HG02763 (cell line): Measurements from ENCODE around the gene PRICKLE4.
"Not testable (repeated sequence)": the region's sequence is repeated elsewhere in the genome, so short reads cannot be mapped to it uniquely, and the experiment has no call there.

Experiments
- ATAC-seq: cut with Tn5 transposase; IDR thresholded peaks from one replicate; pipeline ENCODE4 v1.9.1; 2021; ENCODE audit warnings: mild to moderate bottlenecking, moderate library complexity; ENCODE audit not compliant: unreplicated experiment

The PRICKLE4 gene

DNA sequence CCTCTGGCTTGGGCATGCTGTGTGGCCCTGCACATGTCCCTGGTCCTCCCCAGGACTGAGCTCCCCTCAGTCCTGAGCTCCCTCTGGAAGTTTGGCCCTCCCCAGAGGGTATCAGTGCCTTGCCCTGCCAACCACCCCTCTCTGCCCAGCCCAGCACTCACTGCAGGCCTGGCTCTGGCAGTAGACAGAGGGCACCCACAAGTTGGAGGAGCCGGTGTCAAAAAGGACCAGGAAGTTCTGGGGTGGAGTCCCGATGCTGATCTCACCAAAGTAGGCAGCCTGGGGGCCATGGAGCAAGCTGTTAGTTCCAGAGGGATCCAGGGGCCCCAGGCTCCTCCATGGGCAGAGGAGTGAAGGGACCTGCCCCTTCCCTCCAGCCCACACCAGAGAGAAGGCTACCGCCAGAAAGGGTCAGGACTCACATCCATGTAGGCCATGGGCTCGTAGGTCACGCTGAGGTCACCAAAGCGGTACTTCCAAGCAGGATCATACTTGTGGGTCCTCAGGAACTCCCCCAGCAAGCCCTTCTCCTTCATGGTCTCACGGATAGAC is 36.3 kb upstream of the PRICKLE4 start:
- ATAC-seq = no peak

DNA sequence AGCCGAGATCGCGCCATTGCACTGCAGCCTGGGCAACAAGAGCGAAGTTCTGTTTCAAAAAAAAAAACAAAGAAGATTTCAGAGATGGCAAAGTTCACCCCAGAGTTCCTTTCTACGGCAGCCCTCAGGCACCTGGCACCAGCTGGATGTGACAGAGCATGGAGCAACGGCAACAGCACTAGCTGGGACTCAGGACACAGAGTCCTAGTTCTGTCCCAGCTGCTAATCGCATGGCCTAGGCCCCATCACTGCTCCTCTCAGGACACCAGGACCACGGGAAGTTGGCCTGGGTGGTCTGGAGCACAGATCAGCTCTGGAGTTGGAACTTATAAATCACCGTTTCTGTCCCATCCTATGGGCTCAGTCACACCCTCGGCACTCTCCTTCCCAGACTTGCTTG is 34.5 kb upstream of the PRICKLE4 start:
- no peak for ATAC-seq

DNA sequence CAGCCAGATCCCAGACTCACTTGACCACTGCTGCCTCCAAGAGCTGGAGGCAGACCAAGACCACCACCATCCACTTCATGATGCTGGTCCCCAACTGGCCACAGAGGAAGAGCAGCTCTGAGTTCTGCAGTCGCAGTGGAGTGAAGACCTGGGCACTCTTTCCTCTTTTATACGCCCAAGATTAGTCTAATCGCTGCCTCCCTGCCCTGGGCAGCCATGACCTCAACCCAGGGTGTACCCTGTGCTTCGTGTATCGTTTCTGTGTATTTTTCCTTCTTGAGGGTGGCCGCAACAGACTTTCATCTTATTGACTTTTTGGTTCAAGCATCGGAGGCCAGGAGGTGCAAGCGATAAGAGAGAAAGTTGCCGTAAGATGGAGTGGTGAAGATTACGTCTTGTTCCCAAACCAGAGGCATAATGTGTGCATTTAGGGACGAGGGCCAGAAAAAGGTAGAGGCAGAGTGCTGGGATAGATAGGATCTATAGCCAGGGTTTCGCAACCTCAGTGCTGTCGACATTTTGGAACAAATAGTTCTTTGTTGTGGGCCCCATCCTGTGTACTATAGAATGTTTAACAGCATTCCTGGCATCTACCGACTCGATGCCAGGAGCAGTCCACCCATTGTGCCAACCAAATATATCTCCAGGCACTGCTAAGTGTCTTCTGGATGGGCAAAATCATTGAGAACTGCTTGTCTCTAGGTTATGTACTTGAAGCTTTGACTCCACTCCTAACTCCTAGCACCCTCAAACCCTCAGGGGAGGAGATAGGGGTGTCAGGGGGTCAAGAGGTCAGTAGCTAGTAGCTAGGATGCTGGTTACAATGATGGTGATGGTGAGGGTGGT is 33.1 kb upstream of the PRICKLE4 start, which contains the start of gene PGC:
TSS of gene PGC (minus strand) at position 142 of the 846 bp plus-strand sequence. CDS start at position 79, 63 bp downstream.
- no peak for ATAC-seq

DNA sequence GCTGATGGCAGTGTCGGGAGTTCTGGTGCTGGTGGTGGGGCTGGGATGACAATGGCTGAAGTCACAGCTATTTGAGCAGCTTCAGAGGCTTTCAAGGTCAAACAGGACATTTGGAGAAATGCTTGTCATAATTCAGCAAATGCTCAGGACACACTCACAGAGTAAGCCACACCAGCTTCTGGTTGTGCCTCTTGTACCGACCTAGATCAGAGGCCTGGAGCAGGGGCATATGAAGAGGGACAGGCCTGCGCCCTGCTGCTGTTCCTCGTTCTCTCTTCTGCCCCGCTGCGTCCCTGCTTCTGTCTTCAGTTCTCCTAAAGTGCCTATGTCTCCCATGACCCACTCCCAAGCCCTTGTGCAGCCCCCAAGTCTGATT is 32.5 kb upstream of the PRICKLE4 start:
- no peak for ATAC-seq

DNA sequence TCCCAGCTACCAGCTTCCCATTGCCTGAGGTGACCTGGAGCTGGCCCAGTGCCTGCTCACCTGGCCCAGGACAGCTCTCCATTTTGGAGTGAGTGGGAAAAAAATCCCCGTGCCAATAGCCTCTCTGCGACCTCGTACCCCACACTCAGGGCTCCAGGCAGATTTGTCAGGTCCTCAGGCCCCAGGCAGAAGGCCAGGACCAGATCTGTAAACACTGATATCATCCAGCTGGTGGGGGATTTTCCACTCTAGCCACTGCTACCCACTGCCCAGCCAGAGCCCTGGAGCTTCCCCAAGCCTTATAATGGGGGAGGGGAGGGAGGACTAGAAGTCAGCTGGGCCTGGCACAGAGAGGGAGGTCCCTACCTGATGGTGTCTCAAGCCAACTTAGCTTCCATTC is 32.0 kb upstream of the PRICKLE4 start:
- no peak for ATAC-seq

DNA sequence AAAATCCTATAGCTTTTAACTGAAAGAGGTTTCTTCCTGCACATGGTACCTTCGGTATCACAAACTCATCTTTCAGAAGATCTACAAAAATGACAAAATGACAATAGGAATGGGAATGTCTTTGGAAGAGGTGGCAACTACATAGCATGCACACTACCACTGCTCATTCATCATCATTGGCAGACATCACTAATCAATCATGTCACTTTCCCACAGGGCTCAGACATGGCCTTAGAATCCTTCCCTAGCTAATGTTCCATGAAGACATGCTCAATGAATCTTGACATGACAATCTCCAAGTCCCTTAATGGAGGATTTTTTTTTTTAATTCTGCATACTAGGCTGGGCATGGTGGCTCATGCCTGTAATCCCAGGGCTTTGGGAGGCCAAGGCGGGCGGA is 30.2 kb upstream of the PRICKLE4 start:
- ATAC-seq = no peak

DNA sequence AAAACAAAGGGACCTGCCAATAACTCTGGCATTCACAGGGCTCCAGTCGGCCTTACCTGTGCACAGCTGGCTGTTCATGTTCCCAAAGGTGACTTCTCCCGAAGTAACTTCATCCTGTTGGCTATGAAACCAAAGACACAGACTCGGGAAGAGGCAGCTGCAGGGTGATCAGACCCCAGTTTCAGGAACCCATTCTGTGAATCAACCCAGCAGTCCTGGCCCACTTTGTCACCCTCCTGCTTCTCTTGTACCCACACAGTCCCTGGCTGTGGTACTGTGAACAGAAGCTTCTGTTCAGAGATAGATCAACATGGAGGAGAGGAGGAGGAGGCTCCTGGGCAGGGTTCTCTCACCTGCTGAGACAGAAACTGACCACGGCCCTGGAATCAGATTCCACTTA is 24.7 kb upstream of the PRICKLE4 start:
- no peak for ATAC-seq

DNA sequence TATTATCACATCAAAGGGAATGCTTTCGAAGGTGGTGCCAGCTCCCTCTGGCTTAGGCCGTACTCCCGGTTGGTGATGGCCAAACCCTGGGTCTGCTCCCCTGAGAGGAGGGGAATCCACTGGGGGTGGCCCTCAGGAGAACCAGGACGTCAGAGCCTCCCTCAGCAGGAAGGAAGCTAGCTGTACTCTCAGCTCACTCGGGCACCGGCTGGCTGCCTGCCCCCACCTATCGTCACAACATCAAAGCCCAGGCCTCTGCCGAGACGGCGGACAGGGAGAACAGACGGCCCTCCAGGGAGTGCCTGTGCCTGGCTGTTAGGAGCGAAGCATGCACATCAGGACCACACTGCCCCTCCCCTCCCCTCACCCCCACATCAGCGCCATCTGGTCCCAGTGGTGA is 24.2 kb upstream of the PRICKLE4 start:
- ATAC-seq = no peak

DNA sequence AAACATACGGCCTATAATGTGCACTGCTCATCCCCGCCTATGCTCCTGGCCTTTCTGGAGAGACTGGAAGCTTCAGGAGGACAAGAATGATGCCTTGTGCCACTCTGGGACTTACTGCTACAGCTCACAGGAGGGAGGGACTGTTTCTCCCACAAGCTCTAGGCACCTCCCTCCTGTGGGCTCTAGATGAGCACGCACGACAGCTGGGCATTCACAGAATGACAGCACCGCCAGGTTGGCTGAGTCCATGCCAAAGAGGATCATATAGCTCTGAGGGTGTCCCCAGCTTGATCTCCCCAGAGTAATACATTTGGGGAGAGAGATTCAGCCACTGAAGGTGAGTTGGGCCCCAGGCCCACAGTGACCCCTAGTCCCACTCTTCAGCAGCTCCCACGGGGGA is 23.3 kb upstream of the PRICKLE4 start:
- ATAC-seq = no peak

DNA sequence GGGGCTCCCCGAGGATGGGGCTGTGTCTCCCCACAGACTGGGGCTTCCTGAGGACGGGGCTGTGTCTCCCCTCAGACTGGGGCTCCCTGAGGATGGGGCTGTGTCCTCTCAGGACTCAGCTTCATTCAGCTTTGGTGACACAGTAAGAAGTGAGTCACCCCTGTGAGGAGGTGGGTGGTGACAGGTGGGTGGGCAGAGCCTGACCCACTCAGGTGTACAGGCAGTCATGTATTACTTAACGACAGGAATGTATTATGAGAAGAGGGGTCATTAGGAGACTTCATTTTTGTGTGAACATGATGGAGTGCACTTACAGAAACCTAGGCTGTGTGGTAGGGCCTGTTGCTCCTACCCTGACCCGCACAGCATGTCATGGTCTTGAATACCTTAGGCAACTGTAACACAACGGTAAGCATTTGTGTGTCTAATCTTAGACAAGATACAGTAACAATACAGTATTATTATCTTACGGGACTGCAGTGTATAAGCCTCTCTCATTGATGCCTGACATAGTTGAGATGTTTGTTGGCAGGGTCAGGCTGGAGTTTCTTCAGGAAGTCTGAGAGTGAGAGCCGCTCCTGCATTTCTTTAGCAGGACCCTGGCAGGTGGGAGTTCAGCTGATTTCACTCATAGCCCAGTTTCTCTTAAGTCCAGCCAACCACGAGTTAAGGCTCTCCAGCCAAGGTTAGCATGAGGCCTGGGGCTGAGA is 22.5 kb upstream of the PRICKLE4 start:
- no peak for ATAC-seq

DNA sequence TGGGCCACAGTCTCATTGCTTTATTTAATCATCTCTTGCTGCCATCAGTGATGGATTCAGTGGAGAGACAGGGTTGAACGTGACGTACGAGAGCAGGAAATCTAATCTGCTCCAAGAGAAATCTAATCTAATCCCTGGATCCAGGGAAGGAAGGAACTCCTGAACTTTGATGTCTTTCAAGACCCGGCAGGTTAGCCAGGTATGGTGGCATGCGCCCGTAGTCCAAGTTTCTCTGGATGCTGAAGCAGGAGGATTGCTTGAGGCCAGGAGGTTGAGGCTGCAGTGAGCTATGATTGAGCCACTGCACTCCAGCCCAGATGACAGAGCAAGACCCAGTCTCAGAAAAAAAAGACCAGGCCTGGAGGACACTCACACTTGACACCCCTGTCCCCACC is 21.9 kb upstream of the PRICKLE4 start:
- no peak for ATAC-seq

DNA sequence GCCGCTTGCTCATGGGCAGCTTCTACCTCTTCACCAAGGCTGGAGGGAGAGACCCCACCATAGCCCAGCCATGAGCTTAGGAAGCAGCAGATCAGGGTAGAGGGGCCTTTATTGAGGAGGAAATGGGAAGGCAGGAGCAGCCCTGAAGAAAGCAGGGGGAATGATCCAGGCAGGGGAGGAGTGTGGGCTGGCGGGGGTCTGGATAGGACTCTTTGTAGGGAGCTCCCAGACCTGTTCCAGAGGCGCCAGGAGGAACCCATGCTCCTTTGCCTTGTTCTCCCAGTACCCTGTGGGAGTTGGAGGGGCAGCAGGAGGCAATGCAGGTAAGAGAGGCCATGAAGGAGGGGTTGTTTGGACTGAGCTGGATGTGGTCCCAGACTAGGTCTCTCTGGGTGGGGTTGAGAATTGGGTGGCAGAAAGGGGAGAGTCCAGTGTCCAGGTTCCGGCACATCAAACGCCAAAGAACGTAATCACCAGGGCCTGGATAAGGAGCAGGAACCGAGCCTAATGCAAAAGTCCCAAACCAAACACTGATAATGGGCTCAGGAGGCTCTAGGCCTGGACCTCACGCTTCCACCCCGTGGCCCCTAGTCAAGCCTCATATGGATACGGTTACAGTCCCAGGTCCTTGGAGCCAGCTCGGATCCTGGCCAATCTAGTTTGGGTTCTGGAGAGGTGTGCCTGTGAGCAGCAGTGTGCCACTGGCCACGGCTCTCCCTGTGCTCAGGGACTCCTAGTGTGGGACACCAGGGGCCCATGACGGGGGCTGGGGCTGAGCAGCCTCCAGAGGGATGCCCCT is 21.3 kb upstream of the PRICKLE4 start:
- ATAC-seq = no peak

DNA sequence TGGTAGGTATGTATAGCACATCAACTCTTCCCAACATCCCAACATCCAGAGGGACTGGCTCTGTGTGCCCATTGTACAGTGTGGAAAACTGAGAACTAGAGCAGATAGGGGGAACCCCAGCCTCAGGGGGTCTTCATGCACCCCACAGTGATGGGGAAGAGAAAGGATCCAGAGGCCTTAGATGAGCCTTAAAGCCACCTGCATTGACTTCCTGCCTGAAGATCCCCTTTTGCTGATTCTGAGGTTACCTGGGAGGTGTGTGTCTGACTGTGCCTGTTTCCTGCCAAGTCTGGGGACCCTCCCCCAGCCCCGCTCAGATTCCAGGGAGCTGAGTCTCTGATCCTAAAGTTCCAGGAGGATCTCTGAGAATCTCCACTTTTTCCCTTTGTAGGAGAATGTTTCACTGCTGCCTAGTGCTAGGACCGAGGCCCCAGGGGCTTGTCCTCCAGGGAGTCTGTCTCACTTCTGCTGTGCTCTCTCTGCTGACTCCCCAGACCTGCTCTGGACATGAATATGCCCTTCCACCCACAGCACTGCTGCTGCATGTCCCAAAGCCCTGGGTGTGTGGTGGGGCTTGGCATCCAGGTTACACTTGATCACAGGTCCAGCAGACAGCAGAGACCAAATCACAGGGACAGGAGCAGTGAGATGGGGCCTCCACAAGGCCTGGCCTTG is 20.5 kb upstream of the PRICKLE4 start:
- no peak for ATAC-seq

DNA sequence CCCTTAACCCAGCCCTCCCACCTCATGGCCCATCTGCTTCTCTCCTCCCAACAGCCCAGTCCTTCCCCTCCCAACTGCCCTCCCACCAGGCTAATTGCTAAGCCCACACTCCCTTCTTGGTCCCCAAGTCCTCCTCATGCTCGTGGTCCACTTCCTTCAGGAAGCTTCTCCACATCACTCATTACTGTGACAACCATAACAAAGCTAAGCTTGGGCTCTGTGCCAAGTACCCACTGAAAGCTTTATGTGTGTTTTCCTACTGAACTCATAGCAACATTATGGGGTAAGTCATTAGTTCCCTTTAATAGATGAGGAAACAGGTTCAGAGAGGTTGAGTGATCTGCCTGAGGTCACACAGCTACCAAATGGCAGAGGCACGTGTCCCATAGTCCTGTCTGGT is 17.1 kb upstream of the PRICKLE4 start:
- ATAC-seq = no peak

DNA sequence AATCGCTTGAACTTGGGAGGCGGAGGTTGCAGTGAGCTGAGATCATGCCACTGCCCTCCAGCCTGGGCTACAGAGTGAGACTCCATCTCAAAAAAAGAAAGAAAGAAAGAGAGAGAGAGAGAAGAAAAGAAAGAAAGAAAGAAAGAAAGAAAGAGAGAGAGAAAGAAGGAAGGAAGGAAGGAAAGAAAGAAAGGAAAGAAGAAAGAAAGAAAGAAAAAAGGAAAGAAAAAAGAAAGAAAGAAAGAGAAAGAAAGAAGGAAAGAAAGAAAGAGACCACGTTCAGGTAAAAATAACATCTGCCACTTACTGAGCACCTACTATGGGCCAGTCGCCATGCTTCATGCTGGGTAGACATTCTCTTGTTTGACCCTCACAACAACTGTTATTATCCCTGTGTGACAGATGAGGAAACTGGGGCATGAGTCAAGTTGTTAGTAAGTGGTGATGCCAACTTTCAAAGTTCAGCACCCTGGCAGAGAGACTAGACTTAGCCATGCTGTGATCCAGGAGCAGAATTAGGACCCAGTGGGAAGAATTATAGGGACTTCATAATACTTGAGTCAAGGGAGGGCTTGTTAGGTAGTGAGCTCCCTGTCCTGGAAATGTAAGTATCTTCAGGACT is 14.4 kb upstream of the PRICKLE4 start:
- ATAC-seq = not testable (repeated sequence)

DNA sequence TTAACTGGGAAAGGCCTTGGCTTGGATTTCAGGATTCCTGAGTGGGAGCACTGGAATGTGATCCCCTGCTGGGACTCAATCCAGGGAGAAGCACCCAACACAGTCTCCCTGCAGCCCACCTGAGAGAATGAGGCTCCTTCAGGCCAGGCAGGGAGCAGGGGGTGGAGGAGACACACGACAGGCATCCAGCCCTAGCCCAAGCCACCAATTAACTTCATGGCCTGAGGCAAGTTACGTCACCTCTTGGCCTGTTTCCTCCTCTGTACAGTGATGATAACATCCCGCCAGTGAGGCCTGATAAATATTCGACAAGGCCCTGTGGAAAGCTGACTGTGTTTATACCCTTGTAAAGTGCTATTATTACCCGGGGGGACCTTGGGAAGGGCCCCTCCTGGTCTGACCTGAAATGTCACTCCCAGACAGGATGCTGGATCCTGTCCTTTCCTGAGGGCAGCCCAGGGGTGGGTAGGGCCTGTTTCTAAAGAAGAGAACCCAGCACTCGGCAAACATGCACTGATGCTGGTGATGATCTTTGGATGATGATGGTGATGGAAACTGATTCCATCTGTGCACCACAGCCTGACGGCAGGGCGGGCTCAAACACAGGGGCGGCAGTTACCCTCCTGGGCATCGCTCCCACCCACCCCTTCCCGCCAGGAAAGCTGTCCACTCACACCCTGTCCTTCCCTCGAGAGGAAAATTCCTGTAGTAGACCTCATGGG is 13.3 kb upstream of the PRICKLE4 start:
- no peak for ATAC-seq

DNA sequence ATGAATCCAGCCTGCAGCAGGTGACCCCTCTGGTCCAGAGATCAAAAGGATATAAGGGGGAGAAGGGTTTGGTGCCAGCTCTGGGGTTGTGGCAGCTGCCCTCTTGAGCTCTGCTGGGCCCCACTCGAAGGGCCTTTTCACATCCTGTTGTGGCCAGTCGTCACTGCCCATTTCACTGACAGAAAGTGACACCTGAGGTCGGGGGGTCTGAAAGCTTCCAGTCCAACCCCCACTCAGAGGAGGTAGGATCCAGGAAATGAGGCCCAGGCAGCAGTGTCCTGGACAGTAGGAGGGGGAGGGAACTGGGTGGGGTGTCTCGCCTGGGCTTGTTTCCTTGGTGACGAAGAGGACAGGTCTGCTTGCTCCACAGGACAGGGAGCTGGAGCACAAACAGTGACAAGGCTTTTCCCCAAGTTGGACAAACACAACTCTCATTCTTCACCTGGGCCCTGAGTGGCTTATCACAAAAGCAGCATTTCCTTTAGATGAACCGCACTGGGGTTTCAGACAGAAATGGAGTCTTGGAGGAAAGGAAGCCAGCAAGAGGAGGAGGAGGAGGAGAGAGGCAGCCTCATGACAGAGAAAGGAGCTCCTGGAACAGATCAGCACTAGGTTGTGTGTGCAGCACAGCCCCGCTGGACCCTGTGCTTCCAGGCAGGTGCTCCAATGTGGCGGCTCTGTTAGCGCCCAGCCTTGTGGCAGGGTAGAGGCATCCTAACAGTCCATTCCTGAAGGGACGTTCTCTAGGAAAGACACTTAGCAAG is 11.9 kb upstream of the PRICKLE4 start:
- no peak for ATAC-seq

DNA sequence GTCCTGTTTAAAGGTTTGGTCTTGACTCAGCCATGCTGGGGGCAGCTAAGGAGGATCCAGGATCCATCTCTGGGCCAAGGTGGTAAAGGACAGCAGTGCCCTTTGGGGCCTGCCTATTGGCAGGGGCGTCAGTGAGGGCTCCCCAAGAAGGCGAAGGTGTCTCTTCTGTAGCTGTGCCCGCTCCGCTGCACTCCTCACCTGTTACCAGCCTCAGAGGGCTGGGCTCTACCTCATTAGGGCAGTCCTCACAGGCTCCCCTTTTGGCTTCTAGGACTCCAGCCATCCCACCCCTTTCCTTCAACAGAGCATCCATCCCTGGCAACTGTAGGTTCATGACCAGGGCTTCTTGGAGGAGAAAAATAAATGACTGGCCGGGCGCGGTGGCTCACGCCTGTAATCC is 11.2 kb upstream of the PRICKLE4 start:
- no peak for ATAC-seq
